ENCODE measurements around the gene GADD45B. TPM values are rescaled to one million over a fixed set of nuclear protein-coding genes. Genes with fewer than 3 reads are reported as not detected.

GADD45B gene
- 31.1 to 38.6 TPM (median 37.1 TPM) in 5 replicates for total RNA-seq (2022; extraction: Qiagen RNA extraction; ENCODE audit: low read depth)

GRCh38 chr19:2475702-2476450 is at the start of gene GADD45B:
Gene GADD45B (plus strand): TSS chr19:2476127. CDS start chr19:2476359, 232 bp downstream.

DNA sequence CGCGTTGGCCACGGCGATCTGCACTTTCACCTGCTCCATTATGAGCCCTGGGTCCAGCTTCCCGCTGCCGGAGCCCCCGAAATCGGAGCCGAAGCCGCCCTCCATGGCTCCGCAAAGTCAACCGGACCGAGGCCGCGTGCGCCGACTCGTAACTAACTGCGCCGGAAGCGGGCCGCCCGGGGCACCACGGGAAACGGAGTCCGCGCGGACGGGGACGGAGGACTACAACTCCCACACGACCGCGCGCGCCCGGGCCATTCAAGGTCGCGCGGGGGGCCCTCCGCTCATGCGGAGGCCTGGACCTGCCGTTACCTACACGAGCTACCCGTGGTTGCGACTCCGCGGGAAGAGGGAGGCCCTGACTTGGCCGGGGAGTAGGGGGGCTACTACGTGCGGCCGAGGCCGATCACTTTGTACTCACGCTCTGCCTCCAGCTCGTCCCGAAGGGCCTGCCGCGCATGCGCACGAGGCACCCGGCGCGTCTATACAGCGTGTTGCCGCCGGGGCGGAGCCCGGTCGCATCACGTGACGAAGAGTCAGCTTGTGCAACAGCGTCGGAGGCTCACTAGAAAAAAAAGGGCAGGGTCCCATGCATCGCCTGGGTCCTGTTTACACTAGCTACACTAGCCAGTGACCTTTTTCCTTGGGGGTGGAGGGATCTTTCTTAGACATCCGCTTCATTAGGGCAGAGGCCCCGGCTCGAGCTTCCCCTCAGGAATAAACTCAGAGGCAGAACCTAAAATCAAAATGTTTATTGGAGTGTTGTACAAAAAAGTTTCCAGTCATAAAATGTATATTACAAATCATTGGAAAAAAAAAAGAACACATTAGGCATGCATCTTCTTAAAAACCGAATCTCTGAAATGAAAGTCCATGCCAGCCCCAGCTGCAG is 48.3 kb upstream of the GADD45B start, which contains the start of gene TIMM13:
Gene TIMM13, minus strand, starts transcription at position 158 of the 892 bp plus-strand sequence. Its CDS starts 53 bp downstream, at position 105.

Other genes starting within 250 kb of the GADD45B start
- gene PLEKHJ1, start 239.8 kb upstream of the GADD45B start, total RNA-seq (2022; extraction: Qiagen RNA extraction; ENCODE audit: low read depth) = 36.6 to 53.7 TPM (median 50.9 TPM) in 5 replicates
- gene SF3A2, start 239.3 kb upstream of the GADD45B start, total RNA-seq (2022; extraction: Qiagen RNA extraction; ENCODE audit: low read depth) = 64.6 to 77.1 TPM (median 71.0 TPM) in 5 replicates
- 10.6 to 22.6 TPM (median 18.9 TPM) in 5 replicates for gene AMH, start 226.8 kb upstream of the GADD45B start, total RNA-seq (2022; extraction: Qiagen RNA extraction; ENCODE audit: low read depth)
- gene JSRP1, start 219.7 kb upstream of the GADD45B start, total RNA-seq (2022; extraction: Qiagen RNA extraction; ENCODE audit: low read depth) = 0.79 to 1.2 TPM (median 0.89 TPM) in 5 replicates
- not detected in 5 replicates for gene PEAK3, start 194.0 kb upstream of the GADD45B start, total RNA-seq (2022; extraction: Qiagen RNA extraction; ENCODE audit: low read depth)
- 0.03 TPM in 1 of 5 replicates, not detected in the others for gene LINGO3, start 168.0 kb upstream of the GADD45B start, total RNA-seq (2022; extraction: Qiagen RNA extraction; ENCODE audit: low read depth)
- 138 to 162 TPM (median 144 TPM) in 5 replicates for gene LSM7, start 147.5 kb upstream of the GADD45B start, total RNA-seq (2022; extraction: Qiagen RNA extraction; ENCODE audit: low read depth)
- 16.3 to 26.0 TPM (median 17.3 TPM) in 5 replicates for gene SPPL2B, start 147.4 kb upstream of the GADD45B start, total RNA-seq (2022; extraction: Qiagen RNA extraction; ENCODE audit: low read depth)
- 0.03 TPM in 1 of 5 replicates, not detected in the others for gene TMPRSS9, start 115.9 kb upstream of the GADD45B start, total RNA-seq (2022; extraction: Qiagen RNA extraction; ENCODE audit: low read depth)
- 57.0 to 133 TPM (median 115 TPM) in 5 replicates for gene TIMM13, start 48.5 kb upstream of the GADD45B start, total RNA-seq (2022; extraction: Qiagen RNA extraction; ENCODE audit: low read depth)
- gene LMNB2, start 19.2 kb upstream of the GADD45B start, total RNA-seq (2022; extraction: Qiagen RNA extraction; ENCODE audit: low read depth) = 62.1 to 87.2 TPM (median 79.9 TPM) in 5 replicates
- gene GNG7, start 226.6 kb downstream of the GADD45B start, total RNA-seq (2022; extraction: Qiagen RNA extraction; ENCODE audit: low read depth) = 0.05 to 0.09 TPM (median 0.06 TPM) in 4 of 5 replicates, not detected in the other
- gene DIRAS1, start 245.2 kb downstream of the GADD45B start, total RNA-seq (2022; extraction: Qiagen RNA extraction; ENCODE audit: low read depth) = 3.3 to 4.1 TPM (median 3.9 TPM) in 5 replicates